Erythroblast (primary cell): ENCODE results near the gene RYR2.

Source experiments
- GATA1 ChIP-seq: IDR thresholded peaks from 2 replicates; pipeline ENCODE4 v1.6.1; 2011; ENCODE audit warnings: low read depth, mild to moderate bottlenecking, control low read depth, low read length, moderate library complexity
- POLR2A ChIP-seq: IDR thresholded peaks from 2 replicates; pipeline ENCODE4 v1.6.1; 2011; ENCODE audit warnings: mild to moderate bottlenecking, low read length

DNA sequence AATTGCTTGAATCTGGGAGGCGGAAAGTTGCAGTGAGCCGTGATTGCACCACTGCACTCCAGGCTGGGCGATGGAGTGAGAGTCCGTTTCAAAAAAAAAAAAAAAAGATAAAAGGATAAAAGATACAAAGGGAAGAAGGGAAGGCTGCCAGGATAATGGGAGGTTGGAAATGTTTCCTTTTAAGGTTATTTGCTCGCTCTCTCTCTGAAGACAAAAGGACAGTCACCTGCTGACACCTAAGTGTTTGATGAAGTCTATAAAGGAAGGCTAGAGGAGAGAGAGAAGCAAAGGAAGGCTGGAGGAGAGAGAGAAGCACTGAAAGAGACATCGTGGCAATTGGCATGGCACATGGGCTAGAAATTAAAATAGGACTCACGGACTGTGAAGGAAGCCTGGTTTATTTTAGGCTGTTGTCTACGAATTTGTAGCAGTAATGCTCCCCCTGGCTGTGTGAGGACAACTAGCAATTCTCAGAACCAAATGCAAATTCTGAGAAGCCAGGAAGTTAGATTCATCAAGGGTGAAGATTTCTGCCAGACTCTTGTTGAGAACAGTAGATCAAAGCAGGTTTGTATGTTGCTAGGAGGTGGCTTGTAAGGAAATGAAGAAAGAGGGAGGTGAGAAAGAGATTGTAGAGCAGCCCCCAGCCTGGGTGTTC is 694.5 kb downstream of the RYR2 start:
- TF ChIP-seq POLR2A (no peak), GATA1 (no peak)
